Posterior vena cava (tissue), 2 donors: ENCODE results near the gene TCTN1. TPM values are rescaled to one million over a fixed set of nuclear protein-coding genes. Genes with fewer than 3 reads are reported as not detected.
A peak's percentile ranks its signal among the peaks of the same experiment; 100 is the strongest.

Source experiments
- DNase-seq: peaks from one replicate; pipeline ENCODE4 v3.0.0-alpha.2; 2020; ENCODE audit warnings: low spot score
- intact Hi-C, 2 donors: fragments of 100-400 bp; cut with DNase I; formaldehyde crosslinking; loops; one replicate each; pipeline versions ENCODE4 v1.14.1 to v1.14.2; 2022 to 2023
- total RNA-seq, 2 donors: library from RNA; stranded (reverse); fragmentation: NEBNext Ultra II Directional; extraction: Animal tissue kit (Norgen Biotek cat#: 25700); gene quantifications; one replicate each; pipeline ENCODE4 v1.2.1, GENCODE V29; 2021
- donor health status: DM: yes; HTN: yes; CAD: no.
- donor health status: DM: yes; HTN: yes; CAD: no.

TCTN1 gene
- total RNA-seq, 2 donors from 2014 or later, result 24.0 to 35.8 TPM

DNA sequence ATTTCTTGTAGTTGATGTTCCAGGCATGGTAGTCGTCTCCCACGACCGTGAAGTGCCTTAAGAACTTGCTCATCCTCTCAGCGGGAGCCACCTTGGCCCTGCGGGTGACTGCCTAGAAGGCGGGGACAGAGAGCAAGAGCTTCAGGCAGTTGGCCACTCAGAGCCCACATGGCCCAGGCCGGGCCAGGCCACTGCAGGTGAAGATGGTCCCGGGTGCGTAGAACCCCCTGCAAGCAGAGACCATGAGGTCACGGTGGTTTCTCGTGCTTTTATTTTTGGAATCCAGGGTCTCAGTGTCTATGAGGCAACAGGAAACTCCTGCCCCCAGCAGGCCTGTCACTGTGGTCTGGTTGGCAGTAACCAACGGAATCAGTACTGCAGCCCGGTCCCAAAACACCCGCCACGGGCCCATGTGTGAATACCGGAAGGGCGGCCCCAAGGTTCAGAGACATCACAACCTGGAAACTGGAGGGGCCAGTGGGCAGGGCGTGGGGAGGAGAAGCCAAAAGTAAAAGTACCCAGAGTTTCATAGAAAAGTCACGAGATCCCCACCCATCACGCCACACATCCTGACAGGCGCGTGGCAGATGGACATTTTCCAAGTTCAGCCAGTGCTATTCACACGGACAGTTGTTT lies 47.5 kb downstream of the TCTN1 start:
- no peak for DNase-seq
- intact Hi-C loops, result no loop called here

DNA sequence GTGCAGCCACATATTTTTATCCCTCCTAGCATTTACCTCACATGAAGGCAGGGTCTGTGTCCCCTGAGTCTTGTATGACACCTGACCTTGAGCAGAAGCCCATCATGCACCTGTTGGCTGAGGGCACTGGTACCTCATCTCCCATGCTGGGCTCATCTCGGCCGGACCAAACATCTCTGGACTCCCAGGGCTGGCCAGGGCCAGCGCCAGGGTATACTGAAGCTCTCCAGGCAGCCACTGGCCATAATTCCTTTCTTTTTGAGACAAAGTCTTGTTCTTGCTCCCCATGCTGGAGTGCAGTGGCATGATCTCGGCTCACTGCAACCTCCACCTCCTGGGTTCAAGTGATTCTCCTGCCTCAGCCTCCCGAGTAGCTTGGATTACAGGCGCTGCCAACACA lies 53.0 kb downstream of the TCTN1 start:
- no peak for DNase-seq
- intact Hi-C loops, result no loop called here

DNA sequence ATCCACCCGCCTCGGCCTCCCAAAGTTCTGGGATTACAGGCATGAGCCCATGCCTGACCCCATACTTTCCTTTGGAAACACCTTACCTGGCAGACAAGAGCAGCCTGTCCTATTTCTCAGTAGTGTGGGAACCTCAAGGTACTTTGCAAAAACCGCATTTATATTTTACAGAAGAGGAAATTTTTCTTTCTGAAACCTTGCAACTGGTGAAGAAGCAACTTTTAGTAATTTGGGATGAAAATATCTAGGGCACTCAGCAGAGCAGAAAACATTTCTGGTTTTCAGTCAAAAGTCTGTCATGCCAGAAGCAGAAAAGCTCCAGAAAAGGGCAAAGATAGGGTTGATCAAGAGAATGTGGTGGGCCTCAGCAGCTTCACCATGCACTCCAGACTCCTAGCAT lies 53.7 kb downstream of the TCTN1 start:
- no peak for DNase-seq
- intact Hi-C loops, result no loop called here

DNA sequence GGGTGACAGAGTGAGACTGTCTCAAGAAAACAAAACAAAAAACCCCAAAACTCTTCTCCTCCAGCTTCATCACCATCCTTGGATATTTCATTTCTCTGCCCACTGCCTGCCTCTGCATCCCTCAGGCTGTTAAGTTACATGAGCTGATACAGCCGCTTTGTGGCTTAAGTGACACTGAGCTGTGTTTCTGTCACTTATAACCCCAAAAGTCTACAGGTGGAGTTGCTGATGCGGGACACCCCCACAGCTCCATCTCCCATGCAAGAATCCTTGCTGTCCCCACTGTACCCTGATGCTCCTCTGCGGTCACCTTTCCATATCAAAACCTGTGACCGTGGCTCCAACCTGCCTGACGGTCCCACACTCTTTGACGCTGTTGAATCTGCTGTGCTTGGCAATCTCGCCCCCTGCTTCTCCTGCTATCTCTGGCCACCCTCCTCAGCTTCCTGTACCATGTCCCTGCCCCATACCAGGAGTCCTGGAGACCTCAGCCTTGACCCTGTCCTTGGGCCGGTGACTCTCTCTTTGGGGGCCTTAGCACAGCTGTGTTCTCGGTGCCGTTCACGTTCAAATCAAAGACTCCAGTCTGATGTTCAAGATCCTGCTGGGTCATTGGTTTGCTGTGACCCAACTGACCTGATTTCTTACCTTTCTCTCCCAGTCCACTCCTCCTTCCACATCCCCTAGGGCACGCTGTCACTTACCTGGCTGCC lies 54.7 kb downstream of the TCTN1 start:
- no peak for DNase-seq
- intact Hi-C loops, result no loop called here

DNA sequence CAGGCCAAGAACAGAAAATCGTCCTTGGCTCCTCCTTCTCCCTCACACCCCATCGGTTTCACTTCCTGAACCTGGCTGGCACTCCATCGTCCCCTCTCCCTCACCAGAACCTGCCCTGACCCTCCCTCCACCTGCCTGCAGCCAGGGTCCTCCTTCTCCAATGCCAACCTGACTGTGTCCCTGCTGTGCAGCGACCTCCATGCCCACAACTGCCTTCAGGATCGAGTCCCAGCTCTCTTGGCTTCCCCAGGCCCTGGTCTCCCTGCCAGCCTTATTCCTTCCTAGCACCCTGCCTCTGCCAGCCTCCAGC lies 55.2 kb downstream of the TCTN1 start:
- no peak for DNase-seq

DNA sequence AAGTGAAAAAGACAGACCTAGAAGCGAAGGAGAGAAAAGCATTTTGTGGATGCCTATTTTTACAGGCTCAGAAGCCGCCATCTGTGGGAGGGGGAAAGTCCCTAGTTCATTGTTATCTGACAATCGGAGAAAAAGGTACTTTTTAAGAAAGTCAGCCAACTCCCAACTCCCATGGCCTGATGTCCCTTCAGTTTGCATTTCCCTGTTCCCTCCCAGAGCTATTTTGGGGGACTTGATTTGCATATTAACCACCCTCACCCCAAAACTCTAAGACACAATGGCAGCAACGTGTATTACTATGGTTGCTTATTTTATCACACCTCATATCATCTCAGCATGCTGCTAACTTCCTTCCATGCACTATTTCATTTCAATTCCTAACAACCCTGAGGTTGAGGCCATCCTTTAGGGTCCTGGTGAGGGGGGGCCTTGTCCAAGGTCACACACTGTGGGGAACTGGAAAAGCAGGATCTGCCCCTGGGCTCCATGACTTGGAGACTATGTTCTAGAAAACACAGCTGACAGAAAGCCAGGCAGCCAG lies 56.3 kb downstream of the TCTN1 start:
- DNase-seq, result no peak
- intact Hi-C loops, result no loop called here

More for the DNA sequence above, 55.2 kb downstream of the TCTN1 start:
- intact Hi-C loops, result no loop called here

DNA sequence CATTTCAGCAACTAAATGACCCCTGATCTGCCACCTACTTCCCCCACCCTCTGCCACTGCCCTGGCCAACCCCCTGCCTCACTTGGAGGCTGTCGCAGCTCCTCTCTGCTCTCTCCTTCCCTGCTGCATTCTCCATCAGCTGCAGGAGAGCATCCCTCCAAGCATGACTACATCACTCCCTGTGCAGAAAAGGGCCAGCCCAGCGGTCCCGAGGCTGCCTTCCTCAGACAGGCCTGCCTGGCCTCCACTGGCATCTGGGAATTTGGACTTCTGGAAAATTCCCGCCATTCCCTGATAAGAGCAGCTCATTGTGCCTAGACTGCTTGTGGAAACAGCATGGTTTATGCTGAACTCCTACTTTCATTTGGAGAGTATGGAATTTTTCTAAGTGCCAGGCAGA lies 62.2 kb downstream of the TCTN1 start:
- intact Hi-C loops, result no loop called here
- no peak for DNase-seq

DNA sequence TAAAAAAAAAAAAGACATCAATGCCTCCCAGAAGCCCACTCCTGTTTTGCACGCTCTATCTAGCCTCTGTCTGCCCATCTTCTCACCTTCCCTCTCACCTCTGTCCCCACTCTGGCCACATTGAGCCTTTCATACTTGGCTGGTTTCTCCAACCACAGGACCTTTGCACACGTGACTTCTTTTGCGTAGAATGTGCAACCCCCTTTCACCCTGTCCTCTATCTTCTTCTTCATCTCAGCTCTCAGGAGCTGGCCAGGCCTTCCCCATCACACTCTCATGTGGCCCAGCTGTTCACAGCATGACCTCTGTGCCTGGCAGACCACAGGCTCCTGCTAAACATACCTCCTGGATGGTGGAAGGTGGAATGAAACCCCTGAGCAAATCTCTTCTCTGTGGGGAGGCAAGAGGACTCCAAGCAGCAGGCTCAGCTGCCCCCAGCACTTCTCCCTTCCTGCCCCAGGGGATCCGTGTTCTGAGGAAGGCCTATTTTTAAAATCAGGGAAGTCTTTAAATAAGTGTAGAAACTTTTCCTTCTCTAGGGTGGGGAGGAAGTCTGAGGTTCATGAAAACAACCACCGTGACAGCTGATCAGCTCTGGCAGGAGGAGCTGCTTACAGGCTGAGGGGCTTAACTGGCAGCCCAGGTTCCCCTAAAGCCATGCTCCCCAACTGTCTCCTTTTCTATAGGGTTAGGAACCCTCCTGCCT lies 63.4 kb downstream of the TCTN1 start:
- no peak for DNase-seq
- intact Hi-C loops, result no loop called here

DNA sequence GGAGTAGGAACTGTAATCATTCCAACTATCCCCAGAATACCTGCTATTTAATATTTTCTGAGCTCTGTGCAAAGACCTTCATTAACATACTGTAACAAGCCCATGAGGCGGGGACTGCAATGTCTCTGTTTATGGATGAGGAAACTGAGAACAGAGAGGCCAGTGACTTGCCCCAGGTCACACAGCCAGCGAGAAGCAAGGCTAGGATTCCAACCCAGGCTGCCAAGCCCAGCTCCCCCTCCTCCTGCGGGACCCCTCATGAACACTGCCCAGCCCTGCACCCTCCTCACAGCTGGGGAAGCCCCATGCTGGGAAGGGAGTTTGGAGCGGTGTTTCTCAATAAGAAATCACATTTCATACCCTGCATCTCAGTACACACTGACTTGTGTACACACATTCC lies 64.1 kb downstream of the TCTN1 start:
- intact Hi-C loops, result no loop called here
- no peak for DNase-seq

DNA sequence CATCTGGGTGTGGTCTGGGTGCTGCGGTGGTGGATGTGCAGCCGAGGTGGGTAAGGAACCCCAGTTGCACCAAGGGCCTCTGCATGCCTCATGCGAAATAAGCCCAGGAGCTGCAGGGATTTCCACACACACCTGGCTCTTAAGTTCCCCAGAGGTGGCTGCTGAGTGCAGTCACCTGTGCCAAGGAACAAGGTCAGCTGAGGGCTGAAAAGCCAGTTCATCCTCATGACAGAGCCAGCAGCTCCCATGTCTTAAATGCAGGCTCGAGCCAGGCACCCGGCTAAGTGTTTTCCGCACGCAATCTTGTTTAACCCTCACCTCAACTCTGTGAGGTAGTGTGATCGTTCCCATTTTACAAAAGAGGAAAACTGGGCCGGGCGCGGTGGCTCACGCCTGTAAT lies 65.3 kb downstream of the TCTN1 start:
- intact Hi-C loops, result no loop called here
- no peak for DNase-seq

DNA sequence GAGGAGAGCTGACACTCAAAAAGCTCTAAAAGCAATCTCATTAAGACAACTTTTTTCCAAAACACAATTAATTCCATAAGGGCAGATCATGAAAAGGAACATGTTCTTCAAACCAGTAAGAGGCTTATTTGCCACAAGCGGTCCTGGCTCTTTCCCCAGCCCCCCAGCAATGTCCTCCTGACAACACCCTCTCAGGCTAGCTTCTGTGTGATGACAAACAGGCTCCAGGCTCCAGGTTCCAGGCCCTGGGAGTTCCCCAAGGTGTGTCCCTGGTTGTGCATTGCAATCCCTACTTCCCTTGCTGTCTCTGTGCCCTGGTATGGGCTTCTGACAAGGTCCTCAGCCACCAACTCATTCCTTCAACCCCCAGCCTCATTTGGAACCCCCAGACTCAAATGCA lies 66.1 kb downstream of the TCTN1 start:
- DNase-seq, result no peak
- intact Hi-C loops, result no loop called here

DNA sequence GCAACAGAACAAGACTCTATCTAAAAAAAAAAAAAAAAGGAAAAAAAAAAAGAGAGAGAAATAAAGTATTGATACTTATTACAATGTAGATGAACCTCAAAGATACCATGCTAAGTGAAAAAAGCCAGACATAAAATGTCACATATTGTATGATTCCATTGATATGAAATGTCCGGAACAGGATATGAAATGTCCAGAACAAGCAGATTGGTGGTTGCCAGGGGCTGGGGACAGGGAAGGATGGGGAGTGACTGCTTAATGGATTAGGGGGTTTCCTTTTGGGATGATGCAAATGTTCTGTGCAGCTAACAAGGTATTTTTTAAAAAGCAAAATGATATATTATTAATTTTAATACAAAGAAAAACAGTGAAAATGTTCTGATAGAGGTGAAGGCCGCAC lies 70.0 kb downstream of the TCTN1 start:
- intact Hi-C loops, result no loop called here
- DNase-seq, result no peak

DNA sequence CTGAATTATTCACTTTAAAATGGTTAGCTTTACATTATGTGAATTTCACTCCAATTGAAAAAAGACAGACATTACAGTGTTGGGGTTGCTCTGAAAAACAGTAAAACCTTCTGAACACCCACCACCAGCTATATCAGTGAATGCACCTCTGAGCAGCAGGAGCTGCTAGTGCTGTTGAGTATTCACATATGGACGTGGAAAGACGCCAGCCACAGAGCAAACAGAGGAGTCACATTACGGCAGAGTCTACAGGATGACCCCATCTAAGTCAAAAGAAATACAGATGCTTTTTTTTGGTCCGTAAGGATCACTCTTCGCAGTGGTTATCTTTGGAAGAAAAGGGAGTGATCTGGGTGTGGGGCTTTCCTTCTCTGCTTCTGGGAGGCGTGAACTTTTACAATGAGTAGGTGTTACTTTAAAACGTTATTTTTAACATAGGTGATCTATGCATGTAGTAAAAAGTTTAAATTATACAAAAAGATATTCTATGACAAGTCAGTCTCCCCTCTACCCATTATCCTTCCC lies 70.4 kb downstream of the TCTN1 start:
- DNase-seq, result no peak
- intact Hi-C loops, result no loop called here

DNA sequence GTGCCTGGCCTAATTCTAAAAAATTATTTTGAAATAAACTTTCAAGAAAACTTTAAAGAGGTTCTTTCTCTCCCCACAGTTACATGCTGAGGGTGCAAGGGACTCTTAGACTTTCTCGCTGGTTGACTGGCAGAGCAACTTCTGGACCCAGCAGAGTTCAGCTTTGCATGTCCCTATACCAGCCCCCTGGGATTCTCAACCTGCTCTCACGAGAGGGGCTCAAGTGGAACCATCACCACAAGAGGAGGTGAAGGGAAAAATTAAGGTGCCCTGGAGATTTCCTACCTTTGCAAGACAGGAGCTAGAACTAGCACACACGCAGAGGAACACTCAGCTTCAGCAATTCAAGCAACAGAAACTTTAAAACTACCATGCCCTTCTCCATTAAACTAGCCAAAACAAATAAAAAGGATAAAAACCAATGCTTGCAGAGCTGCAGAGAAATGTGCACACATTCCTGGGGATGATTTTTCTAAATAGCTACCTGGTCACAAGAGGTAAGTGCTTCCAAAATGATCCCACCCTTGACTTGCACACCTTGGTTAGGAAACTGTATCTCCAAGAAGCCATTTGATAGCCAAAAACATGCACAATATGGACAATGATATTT lies 72.5 kb downstream of the TCTN1 start:
- DNase-seq, result no peak
- intact Hi-C loops, result no loop called here

DNA sequence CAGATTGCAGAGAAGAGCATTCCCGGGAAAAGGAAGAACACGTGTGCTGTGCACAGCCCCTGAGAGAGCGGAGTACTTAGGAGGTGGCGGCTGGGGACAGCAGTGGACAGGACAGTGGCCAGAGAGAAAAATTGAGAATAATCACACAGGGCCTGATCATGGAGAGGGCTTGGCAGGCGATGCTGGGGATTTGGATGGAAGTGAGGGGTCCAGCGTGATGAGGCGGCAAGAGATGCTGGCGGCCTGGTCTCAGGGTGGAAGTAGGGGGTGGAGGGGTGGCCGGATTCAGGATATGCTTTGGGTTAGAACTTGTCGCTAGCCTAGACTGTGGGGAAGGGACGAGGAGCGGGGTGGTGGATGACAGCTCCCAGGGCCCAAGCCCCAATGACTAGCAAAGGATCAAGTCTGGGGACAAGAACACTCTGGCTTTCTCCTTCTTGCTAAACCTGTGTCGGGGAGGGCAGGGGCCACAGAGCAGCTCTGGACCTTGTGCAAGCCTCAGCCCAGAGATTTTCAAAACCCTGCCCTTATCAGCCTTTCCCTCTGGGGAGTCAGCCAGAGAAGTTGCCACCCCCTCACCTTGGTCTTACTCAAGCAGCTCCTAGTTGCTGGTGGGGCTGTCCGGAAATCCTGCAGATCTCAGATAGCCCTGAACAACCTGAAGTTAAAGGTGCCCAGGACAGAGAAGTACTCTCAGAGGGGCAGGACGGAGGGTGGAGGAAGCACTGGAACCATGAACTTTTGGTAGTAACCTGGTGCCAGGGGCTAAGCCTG lies 73.7 kb downstream of the TCTN1 start:
- intact Hi-C loops, result no loop called here
- no peak for DNase-seq

DNA sequence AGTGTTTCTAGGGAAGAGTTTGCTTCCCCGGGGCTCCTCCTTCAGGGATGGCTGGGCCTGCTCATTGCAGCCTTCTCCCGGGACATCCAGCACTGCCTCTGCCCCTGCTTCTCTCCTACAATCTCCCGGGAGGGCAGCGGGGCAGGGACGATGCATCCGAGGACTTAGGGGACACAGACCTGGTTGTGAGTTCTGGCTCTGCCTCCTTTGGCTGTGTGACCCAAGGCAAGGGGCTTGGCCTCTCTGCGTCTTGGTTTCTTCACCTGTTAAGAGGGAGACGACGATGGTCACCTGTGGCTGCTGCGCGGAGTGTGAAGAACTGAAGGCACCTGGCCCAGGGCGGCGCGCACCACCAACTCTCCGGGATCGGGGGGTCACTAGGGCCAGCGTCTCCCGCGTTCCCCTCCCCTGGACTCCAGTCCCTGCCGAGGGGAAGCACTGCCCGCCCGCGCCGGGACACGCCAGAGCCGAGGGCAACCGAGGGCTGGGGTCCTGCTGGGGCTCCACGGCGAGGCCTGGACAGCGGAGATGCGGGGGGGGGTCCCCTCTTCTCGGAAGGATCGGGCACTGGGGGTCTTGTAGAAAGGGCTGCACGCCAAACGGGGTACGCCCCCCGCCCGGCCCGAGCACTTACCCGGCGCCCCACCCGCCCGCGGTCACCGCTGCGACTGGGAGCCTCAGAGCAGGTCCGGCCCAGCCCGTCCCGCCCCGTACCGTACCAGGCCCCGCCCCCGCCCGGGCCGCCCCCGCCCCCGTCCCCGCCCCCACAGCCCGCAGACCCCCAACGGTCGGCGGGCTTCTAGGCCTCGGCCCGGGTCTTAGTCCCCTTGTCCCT lies 74.7 kb downstream of the TCTN1 start, which contains the start of gene HVCN1:
Gene HVCN1 (minus strand): TSS at position 670 of the 835 bp plus-strand sequence. CDS start 5,870 bp downstream, outside the sequence.
- peak; percentile 84 for DNase-seq
- intact Hi-C loops, result no loop called here

DNA sequence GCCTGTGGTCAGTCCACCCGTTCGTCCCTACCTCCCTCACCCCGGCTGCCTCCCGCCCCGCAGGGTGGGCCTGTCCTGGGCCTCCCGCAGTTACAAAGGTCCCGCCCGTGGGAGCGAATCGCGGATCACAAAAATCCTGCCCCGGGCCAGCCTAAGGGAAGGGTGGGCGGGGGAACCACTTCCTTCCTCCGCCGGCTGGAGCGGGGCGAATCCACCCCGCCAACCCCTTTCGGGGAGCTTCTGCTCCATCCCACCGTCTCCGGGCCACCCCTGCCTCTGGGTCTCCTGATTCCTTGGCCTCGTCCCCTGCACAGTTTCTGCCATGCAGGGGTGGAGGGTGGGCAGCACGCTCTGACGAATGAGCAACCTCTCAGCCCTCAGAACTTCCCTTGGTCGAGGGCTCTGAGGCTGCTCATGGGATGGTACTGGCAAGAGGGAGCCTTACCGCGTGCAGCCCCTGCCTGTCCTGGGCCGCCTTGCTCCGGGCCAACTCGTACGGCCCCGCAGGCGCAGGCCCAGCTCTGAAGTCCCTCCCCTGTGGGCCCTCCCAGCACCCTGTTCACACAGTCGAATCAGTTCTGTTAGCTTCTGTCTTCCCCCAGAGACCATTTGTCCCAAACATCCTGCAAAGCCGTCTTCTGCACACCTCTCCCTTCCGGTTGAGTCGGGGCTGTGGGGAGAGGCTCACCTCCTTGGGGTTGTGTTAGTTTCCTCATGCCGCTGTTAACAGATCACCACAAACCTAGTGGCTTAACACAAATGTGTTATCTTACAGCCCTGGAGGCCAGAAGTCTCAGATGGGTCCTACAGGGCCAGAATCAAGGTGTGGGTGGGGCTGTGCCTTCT lies 75.6 kb downstream of the TCTN1 start:
- peak; percentile 84 for DNase-seq
- intact Hi-C loops, result no loop called here

DNA sequence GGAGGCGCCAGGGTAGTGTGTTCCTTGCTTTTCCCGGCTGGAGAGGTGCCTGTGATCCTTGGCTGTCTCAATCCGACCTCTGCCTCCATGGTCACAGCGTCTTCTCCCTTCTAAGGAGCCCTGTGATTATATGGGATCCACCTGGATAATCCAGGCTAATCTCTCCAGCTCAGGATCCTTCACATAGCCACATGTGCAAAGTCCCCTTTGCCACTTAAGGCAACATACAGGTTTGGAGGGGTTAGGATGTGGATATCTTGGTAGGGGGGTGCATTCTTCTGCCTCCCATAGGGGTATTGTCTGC lies 76.2 kb downstream of the TCTN1 start:
- intact Hi-C loops, result no loop called here
- no peak for DNase-seq
